Measurements from ENCODE around the gene SLC6A17.

SLC6A17 gene

DNA sequence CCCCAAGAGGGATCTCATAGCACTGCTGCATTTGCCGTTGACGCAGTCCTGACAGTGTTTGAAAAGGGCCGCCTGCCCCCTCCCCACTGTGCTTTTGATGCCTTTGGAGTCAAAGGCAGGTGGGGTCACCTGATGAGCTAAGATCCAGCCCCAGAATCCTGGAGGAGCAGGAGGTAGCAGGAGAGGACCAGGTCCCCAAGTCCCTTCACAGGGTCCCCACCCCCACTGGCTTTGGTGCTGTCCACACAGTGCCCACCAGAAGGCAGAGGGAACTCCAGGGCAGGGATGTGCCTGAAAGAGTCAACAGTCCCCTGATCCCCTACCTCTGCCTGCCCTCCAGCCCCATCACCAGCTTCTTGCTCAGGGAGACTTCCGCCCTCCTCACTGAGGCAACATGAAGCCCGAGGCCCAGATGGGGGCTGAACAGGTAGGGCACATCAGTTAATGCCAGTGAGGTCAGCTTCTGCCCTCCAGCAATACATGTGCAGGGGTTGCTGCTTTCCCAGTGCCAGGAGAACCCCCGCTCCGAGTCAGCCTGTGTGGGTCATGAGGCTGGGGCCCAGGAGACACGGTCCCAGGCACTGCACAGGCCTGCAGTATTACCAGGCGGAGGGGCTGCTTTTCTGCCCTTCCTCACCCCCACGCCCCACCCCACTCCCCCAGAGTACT, 51.0 kb downstream of the SLC6A17 start:
- DNase-seq (ENCODE audit: low read depth, low spot score): no peak

DNA sequence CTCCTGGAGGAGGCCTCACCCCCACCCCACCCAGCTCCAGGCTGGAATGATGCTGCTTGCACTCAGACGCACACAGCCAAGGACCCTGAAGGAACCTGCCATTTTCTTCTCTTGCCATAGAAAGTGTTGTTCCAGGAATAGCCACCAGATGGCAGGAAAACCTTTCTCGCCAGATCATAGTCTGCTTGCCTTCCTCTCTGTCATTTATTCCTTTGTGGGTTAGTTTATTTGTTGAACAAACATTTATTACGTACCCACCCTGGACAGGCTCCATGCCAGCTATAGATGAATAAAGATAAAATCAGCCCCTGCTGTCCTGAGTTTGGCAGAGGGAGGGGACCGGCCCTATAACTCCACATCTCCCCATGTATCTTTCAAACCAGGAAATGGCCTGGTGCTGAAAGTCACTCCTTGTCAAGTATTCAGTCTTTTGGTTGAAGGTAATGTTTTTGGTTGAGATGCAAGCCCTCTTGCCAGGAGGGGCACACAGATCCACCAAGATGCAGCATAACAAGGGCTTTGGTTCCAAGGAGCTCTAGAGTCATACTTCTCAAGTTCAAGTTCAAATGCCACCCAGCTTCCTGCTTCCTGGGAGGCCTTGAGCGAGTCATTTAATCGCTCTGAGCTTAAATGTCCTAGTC, 52.8 kb downstream of the SLC6A17 start:
- DNase-seq (ENCODE audit: low read depth, low spot score): no peak

DNA sequence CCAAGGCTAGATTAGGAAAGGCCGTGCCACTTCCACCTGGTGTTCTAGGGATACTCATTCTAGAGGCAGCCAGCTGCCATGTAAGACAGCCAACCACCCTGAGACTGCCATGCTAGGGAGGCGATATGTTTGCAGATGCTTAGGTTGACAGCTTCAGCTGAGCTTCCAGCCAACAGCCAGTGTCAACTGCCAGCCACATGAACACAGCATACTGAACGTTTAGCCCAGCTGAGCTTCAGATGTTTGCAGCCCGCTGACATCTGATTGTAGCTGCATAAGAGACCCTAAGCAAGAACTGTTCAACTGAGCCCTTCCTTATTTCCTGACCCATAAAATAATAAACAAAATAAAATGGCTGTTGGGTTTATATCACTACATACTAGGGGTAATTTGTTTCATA, 54.9 kb downstream of the SLC6A17 start:
- no peak for DNase-seq (ENCODE audit: low read depth, low spot score)

DNA sequence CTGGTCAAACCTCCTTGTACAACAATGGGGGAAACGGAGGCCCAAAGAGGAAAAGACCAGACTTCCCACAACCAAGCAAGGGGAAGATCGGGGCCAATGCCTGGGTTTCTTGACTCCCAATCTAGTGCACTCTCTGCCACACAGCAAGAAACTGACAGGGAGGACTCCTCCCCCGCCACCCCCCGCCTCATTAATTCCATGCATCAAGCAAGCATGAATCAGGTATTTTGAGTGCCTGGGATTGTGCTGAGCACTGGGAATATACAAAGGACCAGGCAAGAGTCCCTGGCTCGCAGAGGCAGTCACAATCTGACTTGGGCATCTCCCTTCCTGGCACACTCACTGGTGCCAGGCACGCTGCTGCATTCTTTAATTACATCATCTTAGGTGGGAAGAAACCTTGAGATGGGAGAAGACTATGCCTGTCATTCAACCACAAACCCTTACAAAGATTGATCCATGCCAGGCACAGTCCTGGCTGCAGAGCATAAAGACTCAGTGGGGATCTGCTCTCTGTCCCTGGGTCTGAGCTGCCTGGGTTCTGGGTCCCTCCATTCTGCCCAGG, 55.4 kb downstream of the SLC6A17 start:
- no peak for DNase-seq (ENCODE audit: low read depth, low spot score)

DNA sequence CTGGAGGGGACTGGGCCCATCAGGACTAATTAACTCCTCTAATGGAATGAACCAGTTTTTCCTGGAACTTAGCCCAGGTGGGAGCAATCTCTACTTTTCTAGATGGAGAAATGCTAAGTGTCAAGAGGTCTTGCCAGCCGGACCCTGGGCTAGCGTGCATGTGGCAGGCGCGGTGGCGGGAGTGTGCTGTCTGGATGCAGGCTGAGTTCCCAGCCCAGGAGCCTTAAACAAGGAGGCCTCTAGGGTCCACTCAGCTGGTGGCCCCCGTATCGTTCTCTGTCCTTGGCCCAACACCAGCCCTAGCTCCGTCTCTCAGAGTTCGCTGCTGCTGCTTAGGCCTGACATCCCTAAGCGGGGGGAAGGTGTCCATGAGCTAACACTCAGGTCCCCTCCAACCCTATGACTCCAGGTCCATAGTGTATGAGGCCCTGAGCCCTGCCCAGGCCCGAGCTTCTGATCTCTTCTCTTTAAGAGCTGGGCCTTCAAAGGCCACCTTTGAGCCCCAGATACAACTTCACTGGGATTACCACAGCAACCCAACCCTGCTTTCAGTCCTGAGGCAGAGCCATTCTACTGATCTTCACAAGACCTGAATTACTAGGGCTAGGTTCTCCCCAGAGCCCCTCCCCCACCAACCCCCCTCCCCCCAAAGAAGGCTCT, 56.1 kb downstream of the SLC6A17 start:
- no peak for DNase-seq (ENCODE audit: low read depth, low spot score)

DNA sequence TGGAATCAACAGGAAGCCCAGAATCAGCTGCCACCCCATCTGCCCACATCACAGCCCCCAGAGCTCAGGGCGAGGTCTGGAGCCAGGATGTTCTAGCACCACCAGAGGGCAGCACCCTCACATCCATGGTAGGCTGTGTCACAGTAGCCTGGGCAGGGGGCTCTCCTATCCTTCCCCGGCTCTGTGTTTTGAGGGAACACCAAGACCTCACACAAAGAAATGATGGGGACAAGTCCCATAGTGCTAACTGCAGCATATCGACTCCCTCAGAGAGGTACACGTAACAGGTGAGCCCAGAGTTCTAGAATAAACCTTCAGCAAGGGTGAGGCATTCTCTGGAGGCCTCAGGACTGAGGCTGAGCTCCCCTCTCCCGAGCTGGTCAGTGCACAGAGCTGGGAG, 57.5 kb downstream of the SLC6A17 start:
- no peak for DNase-seq (ENCODE audit: low read depth, low spot score)

DNA sequence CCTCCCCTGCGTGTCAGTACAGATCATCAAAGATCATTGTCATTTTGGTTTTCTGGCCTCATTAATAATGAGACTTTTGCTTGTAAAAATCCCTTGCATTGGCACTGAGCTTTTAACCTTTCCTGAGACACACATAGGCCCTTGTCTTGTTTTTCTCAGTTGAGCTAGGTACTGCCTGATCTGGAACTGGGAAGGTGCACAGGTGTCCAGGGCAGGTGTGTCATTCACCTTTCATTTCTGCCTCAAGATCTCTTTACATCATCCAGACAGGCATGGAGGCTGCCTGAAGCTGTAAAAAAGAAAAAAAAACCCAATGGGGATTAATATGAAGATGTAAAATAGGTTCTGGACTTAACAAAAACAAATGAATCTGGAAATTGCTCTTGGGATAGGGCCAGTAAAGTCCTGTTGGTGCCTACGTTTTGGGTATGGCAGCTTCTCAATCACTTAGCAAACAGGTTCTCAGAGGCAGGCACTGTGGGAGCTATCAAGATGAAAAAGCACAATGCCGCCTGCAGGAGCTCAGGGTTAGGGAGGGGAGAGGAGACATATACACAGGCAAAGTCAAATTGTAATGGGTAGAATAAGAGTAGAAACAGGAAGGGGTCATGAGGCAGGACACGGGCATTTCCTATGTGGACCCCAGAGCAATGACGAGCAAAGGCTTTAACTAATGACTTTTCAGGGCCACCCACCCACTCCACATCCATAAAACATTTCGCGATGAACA, 58.8 kb downstream of the SLC6A17 start:
- DNase-seq (ENCODE audit: low read depth, low spot score): no peak

DNA sequence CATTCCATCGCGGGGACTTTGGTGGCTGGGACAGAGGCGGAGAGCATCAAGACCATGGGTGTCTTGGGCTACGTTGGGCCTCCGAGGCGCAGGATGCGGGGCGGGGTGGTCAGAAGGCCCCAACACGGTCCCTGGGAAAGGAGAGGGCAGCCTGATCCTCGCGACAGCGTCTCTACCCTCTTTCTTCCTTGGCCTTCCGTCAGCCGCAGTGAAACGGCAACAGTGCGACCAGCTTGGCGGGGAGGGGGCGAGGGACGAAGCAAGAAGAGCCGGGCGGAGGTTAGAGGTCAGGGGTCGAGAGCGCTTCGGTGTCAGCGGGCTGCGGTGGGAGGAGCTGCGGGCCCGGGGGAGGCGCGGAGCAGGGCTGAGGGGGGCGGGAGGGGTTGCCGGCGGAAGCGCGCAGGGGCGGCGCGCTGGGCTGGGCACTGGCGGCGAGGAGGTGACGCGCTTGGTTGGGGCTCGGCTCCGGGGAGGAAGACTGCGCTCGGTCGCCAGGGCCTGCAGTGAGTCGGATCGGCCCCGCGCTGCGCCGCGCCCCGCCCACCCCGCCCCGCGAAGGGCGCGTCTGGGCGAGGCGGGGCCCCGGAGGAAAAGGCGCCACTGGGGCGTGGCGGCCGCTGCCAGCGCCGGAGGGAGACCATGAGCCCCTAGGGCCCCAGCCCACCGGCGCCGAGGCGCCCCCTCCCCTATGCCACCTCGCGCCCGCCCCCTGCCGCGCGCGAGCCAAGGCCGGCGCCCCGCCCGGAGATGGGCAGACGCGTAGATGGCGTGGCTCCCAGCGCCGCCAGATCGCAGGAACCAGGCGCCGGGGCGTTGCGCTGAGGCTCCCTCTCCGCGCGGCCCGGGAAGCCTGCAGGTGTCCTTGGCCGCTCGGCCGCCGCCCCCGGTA, 59.7 kb downstream of the SLC6A17 start, which contains the start of gene KCNC4:
Gene KCNC4, plus strand, starts transcription at position 600 of the 889 bp plus-strand sequence. CDS start 1,186 bp downstream, outside the sequence.
- no peak for DNase-seq (ENCODE audit: low read depth, low spot score)

DNA sequence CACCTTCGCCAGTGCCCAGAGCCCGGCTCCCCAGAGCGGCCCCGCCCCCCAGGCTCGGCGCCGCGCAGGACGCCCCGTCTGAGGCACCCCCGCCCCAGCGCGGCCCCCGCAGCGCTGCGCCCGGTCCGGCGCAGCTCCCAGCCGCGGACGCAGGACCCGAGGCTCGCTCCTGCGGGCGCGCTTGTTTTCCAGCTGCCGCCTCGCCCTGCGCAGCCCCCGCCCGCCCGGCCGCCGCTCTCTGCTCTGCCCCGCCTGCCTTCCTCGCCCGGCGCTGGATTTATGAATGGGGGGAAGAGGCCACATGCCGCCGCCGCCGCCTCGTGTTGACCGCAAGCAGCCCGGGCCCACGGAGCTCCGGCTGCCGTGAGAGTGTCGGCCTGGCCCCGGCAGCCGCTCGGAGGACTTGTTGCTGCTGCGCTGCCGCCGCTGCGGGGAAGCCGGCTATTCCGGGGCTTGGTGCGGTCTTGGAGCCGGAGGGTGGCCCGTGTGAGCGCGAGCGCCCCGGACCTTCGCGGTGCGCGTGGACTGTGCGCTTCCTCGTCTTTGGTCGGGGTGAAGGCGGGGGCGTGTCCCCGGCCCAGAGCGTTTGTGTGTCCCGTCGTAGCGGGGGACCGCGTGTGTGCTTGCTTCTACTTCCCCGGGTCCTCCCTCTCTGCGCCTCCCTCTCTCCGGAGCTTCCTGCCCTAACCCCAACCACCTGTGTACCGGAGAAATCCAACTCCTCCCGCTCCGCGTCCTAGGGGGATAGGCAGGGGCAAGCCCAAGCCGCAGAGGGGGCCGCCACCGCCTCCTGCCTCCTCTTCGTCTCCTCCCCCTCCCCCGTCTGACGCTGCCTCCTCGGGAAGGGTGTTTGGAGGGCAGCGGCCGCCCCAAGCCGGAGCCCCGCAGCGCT, 60.6 kb downstream of the SLC6A17 start:
- no peak for DNase-seq (ENCODE audit: low read depth, low spot score)

DNA sequence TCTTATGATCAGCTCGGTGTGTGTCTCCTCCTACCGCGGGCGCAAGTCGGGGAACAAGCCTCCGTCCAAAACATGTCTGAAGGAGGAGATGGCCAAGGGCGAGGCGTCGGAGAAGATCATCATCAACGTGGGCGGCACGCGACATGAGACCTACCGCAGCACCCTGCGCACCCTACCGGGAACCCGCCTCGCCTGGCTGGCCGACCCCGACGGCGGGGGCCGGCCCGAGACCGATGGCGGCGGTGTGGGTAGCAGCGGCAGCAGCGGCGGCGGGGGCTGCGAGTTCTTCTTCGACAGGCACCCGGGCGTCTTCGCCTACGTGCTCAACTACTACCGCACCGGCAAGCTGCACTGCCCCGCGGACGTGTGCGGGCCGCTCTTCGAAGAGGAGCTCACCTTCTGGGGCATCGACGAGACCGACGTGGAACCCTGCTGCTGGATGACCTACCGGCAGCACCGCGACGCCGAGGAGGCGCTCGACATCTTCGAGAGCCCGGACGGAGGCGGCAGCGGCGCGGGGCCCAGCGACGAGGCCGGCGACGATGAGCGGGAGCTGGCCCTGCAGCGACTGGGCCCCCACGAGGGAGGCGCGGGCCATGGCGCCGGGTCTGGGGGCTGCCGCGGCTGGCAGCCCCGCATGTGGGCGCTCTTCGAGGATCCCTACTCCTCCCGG, 61.3 kb downstream of the SLC6A17 start:
- DNase-seq (ENCODE audit: low read depth, low spot score): no peak

DNA sequence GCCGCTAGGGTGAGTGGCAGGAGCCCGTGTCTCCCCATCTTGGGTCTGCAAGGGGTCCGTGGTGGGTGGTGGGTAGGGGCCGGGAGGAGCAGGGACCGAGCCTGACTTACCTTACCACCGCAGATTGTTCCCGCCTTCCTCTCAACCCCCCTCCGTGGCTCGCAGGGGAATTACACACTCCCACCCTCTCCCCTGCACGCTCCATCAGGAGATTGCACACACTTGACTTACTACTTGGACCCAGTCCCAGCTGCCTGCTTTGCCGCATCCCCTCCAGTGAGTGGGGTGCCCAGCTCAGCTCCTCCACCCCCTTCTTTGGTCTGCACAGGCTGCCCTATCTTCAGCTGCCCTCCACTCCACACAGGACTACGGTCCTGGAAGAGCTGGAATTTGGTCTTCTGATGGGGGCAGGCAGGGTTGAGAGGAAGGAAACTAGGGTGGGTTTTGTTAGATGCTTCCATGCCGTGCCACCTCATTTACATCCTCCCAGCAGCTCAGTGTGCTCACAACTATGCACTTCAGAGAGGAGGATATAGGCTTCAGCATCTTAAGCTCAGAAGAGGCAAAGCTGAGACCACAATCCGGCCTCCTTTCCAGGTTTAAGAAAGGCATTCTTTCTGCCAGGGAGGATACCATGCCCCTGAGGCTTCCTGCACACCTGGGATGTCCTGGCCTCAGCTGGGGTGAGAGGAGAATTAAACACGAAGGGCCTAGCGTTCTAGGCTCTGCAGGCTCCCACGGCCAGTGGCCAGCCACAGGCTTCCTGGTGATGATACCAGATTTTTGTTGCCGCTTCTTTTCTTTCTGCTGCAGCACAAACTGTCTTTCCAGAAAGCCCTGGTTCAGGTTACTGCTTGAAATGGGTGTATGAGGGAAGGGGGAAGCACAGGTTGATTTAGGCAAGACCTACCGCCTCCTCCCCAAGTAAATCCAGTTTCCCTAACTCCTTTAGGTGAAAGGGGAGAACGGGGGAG, 62.2 kb downstream of the SLC6A17 start:
- no peak for DNase-seq (ENCODE audit: low read depth, low spot score)

DNA sequence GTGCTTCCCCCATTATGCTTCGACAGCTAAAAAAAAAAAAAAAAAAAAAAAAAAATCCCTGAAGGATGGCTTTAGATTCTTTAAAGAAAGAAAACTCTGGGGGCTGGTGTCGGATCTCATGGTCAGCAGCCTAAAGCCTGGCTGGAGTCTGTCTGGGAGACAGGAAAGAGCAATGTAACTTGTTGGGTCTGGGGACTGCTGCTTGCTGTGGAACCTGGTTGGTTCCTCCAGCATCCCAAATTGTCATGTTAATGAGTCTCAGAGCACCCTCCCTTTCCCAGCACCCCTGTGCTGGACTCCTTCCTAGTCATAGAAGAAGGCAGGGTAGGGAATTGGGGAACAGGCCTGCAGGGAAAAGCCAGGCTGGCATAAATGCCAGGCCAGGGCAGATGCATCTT, 62.8 kb downstream of the SLC6A17 start:
- no peak for DNase-seq (ENCODE audit: low read depth, low spot score)

DNA sequence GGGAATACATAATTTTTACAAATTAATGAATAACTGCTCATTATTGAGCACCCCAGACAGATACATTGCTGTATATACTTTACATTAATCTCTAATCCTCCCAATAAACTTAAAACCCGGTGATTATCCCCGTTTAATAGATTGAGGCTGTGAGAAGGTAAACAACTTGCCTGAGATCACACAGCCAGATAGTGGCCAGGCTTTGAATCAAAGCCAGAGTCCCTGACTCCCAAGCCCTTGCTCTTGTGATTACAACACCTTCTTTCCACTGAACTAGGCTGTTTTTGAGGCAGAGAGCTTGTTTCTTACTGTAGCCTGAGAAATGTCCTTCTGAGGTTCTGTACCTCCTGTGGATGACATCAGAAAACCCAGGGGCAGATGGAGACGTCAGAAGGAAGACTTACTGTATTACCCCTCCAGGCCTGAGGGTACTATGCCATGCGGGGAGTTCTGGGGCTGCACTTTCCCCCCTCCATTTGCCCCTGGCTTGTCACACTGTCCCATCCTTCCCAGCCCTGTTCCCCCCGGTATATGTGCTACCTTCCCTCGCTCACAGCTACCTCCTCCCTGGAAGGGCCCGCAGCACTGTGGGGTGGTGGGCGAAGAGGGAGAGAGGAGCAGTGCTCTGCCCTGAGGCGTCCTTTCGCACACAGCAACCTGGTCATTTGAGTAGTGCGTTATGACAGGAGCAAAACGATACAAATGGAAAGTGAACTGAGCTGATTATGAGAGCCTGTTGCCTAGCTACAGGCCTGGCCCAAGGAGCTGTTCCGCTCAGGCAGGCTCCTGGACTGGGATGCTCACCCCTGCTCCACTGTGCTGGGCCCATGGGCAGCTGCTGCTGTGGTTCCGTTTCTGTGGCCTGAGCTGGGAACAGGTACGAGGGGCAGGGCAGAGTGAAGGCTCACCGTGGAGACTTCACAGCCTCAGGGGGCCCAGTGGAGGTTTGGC, 64.4 kb downstream of the SLC6A17 start:
- no peak for DNase-seq (ENCODE audit: low read depth, low spot score)

DNA sequence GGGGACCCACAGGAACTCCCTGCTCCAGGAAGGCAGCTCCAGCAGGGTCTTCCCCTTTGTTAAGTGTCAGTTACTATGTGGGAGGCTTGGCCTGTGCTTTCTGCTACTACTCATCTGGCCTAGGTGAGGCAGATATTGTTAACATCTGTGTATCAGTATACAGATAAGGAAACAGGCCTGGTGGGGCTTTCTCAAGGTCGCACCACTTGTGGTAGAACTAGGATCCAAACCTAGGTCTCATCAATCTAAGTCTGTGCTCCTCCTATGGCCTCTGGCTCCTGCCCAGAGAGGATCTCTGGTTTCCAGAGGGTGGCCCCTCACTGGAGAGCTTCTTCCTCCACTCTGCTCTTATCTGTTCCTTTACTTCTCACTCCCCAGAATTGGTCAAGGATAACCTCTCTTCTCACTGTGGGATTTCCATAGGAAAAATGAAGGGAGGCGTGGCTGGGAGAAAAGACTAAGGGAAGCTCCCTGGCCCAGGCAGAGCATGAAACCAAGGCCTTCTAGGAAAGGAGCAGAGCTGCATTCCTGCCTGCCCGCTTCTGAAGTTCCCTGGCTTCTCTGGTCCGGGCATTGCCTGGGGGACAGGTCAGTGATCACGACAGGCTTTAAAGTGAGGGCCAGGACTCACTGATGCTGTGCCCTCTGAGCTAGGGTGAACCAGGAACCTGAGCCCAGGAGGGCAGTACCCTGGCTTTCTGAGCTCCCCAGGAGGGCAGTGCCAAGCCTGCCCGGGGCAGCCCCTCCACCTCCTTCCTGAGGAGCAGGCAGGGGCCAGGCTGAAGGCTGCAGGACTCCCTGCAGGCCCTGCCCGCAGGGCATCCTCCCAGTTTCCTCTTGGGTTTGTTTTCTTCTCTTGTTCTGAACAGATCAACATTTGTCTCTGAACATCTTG, 65.6 kb downstream of the SLC6A17 start:
- no peak for DNase-seq (ENCODE audit: low read depth, low spot score)

DNA sequence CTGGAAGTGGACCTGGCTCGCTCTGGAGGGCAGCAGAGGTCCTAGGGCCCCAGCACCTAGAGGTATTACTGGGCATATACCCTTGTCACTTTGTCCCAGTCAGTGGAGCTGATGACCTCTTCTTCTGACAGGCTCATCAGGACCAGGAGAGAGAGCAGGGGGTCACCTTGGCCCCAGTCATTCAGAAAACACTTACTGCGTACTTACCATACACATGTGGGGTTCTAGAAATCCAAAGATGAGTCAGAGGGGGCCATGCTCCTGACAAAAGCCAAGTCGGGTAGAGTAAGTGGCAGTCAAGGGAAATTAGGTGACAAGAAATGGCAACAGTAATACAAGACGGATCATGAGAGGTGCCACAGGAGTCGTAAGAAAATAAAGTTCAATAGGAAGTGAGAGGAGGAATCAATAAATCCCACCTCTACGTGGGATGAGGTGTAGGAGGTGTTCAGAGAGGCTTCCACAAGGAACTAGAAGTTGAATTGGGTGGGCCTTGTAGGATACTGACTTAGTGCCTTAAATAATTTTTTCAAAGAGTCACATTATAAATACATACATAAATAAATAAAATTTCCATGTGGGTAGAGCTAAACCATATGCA, 66.7 kb downstream of the SLC6A17 start:
- no peak for DNase-seq (ENCODE audit: low read depth, low spot score)

DNA sequence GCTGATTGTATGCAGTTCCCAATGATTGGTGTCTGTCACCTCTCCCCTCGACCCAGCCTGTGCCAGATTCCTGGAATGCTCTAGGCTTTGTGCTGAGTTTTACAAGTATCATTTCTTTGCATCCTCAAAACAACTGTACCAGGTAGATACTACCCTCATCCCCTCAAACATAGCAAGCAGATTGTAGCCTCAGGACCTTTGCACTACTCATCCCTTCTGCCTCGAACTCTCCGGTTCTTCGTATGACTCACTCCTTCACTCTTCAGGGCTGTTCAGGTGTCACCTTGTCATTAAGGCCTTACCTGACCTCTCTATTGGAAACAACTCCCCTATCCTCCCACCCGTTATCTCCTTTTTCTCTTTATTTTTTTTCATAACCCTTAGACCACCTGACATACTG, 67.8 kb downstream of the SLC6A17 start:
- no peak for DNase-seq (ENCODE audit: low read depth, low spot score)

Data from brain pericyte (primary cell).